NCI-H2029 (cell line): ENCODE measurements around the gene CCDC124.
A peak's percentile ranks its signal among the peaks of the same experiment; 100 is the strongest.
"Not testable (repeated sequence)": the region's sequence is repeated elsewhere in the genome, so short reads cannot be mapped to it uniquely, and the experiment has no call there.

Experiments
- DNase-seq: peaks from one replicate; lab custom pipeline; 2025; lab: John Stamatoyannopoulos, UW

Gene CCDC124

GRCh38 chr19:17932485-17933338, at the start of gene CCDC124:
Gene CCDC124, plus strand, starts transcription at chr19:17933015. Its CDS starts 3,406 bp downstream, at chr19:17936421.
- DNase-seq: peak; percentile 86

GRCh38 chr19:17883627-17884410, 49.0 kb upstream of the CCDC124 start:
- no peak for DNase-seq

- no peak for DNase-seq
Observed at GRCh38 chr19:17886515-17886914, 46.3 kb upstream of the CCDC124 start.

- DNase-seq: not testable (repeated sequence)
Observed at GRCh38 chr19:17887221-17887620, 45.6 kb upstream of the CCDC124 start.

GRCh38 chr19:17888260-17888659, 44.6 kb upstream of the CCDC124 start:
- DNase-seq: no peak

GRCh38 chr19:17889609-17890214, 43.1 kb upstream of the CCDC124 start:
- no peak for DNase-seq

- DNase-seq: no peak
Observed at GRCh38 chr19:17893766-17894165, 39.0 kb upstream of the CCDC124 start.

GRCh38 chr19:17902701-17903100, 30.1 kb upstream of the CCDC124 start:
- no peak for DNase-seq

GRCh38 chr19:17908244-17908643, 24.6 kb upstream of the CCDC124 start:
- no peak for DNase-seq

- DNase-seq: no peak
Observed at GRCh38 chr19:17909003-17909732, 23.6 kb upstream of the CCDC124 start.

- no peak for DNase-seq
Observed at GRCh38 chr19:17910791-17911360, 21.9 kb upstream of the CCDC124 start.

GRCh38 chr19:17915940-17916593, 16.7 kb upstream of the CCDC124 start:
- no peak for DNase-seq

- not testable (repeated sequence) for DNase-seq
Observed at GRCh38 chr19:17918151-17918550, 14.7 kb upstream of the CCDC124 start.

GRCh38 chr19:17919122-17919521, 13.7 kb upstream of the CCDC124 start:
- DNase-seq: not testable (repeated sequence)

- DNase-seq: no peak
Observed at GRCh38 chr19:17920527-17920926, 12.3 kb upstream of the CCDC124 start.

GRCh38 chr19:17922138-17922537, 10.7 kb upstream of the CCDC124 start:
- no peak for DNase-seq

GRCh38 chr19:17926044-17926443, 6.8 kb upstream of the CCDC124 start:
- DNase-seq: no peak

- DNase-seq: no peak
Observed at GRCh38 chr19:17929056-17929455, 3.8 kb upstream of the CCDC124 start.

- DNase-seq: no peak
Observed at GRCh38 chr19:17931532-17932191, 1.2 kb upstream of the CCDC124 start.

- DNase-seq: peak; percentile 28
Observed at GRCh38 chr19:17933414-17934129, 757 bp downstream of the CCDC124 start.
